HG02759 (cell line): Measurements from ENCODE around the gene CRHR2.

Experiments used
- ATAC-seq: cut with Tn5 transposase; IDR thresholded peaks from one replicate; pipeline ENCODE4 v1.9.1; 2021; ENCODE audit warnings: mild to moderate bottlenecking, moderate library complexity; ENCODE audit not compliant: unreplicated experiment

The CRHR2 gene

GRCh38 chr7:30707391-30708357 lies 25.4 kb upstream of the CRHR2 start:
- no peak for ATAC-seq

- ATAC-seq, result no peak
These were observed 24.7 kb upstream of the CRHR2 start for GRCh38 chr7:30706908-30707307.

GRCh38 chr7:30706316-30706715 lies 24.1 kb upstream of the CRHR2 start:
- ATAC-seq, result no peak

DNA sequence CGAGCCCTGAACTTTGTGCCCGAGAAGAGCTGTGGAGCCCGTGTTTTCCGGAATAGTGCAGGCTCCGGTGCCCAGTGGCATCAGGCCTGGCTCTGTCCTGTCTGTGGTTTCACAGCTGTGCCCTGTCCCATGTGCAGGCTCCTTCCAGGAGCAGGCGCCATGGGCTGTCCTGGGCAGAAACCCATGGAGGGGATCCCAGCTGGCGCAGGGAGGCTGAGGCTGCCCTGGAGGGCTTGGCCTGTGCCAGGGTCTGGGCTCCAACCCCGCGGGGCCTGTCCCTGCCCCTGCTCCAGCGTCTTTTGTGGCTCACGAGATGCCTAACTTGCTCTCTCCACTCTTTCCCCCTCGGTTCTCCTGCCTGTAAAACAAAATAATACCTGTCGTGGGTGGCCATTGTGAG lies 23.3 kb upstream of the CRHR2 start:
- no peak for ATAC-seq

DNA sequence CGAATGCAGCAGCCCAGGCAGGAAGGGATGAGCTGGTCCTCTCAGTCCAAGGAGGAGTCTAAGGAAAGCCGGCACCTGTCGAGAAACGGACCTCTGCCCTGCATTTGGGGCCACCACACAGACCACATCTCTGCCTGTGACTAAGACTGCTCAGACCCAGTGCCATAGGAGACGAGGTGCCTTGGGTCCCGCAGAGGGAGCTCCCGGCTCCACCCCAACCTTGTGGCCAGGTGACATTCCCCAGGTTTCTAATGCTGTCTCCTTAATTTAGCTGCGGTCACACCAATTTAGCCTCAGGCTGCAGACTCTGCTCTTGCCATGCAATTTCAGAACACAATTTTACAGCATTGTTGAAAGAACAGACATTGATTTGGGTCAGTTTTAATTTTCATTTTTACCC lies 22.8 kb upstream of the CRHR2 start:
- no peak for ATAC-seq

DNA sequence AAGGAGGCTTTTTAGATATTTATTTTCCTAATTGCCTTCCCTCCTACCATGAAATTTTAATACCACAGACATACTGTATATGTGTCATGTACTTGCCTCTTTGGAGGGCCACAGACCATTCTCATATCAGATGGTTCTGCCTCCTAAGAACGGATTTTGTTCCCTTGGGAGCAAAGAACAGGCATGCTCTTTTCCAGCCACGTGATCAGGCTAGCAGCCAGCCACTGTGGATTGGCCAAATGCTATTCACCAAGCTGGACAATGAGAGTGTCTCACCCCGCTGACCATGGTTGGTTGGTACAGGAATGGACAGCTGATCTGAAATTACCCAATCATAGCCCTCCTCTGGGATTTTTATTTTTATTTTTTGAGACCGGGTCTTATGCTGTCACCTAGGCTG lies 21.5 kb upstream of the CRHR2 start:
- ATAC-seq, result no peak

GRCh38 chr7:30702200-30702599 lies 19.9 kb upstream of the CRHR2 start:
- ATAC-seq, result no peak

DNA sequence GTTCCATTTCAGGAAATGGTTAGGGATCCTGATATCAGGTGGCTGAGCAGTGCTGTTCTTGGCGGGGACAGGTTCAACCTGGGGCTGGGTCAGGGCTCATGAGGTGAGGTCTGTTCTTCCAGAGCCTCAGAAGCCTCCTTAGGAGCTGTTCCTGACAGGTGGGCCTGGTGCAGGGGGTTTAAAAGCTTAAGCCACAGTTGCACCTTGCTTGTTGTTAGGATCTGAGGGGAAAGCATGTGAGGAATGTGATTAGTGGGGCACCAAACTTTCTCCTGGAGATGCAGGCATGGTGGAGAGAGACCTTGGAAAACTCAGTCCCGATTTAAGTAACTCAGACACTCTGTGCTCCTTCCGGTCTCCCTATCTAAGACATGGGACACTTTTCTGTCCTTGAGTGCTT lies 18.7 kb upstream of the CRHR2 start:
- no peak for ATAC-seq

DNA sequence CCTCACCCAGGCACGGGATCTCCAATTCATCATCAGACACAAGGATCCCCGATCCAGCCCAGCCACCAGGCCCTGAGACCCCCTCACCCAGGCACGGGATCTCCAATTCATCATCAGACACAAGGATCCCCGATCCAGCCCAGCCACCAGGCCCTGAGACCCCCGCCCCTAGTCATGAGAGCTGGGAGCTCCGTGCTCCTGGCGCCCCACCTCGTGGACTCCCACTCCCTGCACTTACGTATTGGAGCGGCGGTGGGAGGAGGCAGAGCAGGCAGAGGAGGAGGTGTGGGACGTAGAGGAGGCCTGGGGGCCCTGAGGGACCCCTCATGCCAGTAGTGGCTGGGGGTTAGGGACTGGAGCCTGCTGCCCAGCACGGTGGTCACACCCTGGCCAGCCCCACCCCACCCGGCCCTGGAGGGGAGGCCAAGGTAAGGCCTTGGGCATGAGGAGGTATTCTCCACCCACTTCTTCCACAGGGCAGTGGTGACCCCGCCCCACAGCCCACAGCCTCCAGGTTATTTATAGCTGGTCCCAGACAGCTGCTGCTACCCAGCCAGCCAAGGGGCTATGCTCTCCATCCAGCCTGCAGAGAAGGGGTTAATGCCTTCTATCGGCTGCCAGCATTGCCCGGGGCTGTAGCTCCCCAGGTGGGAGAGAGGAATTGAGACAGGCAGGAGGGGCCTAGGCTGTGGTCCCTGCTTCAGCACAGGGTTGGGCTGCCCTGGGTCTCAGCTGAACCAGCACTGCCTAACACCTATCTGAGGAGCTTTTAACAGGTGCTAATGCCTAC lies 17.6 kb upstream of the CRHR2 start:
- ATAC-seq, result no peak

DNA sequence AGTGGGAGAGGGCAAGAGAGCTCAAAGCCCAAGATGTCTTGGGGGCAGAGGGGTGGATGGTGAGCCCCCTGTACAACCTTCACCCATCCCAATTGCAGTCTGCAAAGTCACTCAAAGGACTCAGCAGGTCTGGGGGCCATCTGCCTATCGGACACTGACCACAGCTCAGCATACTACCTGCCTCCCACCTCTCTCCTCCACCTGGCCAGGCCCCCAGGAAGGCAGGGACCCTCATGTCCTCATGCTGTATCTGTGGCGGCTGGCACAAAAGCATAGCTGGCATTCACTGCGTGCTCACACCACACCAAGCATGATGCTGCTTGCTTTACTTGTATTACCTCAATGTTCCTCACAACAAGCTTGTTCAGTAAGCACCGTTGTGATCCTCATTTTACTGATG lies 16.2 kb upstream of the CRHR2 start:
- no peak for ATAC-seq

GRCh38 chr7:30697719-30698460 lies 15.6 kb upstream of the CRHR2 start:
- ATAC-seq, result no peak

DNA sequence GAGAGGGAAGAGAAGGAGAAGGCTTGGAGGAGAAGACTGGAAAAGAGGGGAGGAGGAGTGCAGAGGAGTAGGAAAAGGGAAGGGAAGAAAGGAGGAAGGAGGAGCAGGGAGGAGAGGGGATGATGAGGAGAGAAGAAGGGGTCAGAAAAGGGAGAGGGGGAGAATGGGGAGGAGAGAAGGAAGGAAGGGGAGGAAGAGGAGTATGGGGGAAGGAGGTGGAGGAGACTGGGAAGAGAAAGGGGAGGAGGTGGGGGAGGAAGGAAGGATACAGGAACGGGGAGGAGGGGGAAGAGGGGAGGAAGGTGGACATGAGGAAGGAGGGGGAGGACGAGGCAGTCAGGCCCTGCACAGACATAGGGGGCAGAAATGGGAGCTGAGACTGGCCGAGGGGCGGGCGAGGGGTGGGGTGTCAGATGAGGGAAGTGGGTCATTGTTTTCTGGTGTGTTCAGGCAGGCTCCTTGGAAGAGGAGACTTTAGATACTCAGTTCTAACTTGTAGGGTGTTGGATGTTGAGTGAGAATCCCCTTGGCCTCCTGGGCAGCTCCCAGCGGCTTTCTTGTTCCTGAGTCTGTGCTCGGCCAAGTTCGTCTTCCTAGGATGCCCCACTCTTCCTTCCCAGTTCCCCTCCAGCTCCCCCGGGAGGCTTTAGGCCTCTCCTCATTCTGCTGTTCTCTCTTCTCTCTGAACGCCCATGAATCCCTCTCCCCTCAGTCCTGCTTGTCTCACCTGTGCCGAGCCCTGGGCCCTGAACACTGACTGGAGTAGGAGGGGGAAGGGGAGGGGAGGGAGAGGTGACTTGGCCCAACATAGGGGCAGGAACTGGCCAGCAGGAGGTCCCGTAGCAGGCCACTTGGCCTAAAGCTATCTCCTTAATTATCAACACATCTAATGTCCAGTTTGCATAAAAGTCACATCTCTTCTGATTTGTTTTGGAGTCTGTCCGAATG lies 12.8 kb upstream of the CRHR2 start:
- ATAC-seq, result no peak

DNA sequence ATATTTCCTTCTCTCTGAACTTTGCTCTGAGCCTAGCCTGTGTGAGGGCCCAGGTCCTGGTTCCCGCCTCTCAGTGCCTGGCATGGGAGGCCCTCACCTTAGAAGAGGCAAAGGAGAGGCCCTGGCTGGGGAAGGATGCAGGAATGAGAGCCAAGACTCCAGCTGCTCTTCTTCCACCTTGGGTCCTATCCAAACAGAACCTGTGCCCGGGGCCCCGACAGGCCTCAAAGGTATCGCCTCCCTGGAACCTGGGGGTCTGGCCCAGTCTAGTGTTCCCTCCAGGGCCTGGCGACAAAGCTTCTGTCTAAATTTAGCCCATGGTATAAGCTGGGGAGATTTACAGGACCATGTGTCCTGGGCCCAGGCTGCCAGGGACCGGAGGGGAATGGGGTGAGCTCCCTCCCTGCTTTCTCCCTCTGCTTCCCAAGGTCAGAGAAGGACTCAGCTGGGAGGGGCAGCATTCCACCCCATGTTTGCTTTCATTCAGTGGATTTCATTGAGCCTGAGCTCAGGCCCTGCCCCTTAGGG lies 12.0 kb upstream of the CRHR2 start:
- ATAC-seq, result no peak

DNA sequence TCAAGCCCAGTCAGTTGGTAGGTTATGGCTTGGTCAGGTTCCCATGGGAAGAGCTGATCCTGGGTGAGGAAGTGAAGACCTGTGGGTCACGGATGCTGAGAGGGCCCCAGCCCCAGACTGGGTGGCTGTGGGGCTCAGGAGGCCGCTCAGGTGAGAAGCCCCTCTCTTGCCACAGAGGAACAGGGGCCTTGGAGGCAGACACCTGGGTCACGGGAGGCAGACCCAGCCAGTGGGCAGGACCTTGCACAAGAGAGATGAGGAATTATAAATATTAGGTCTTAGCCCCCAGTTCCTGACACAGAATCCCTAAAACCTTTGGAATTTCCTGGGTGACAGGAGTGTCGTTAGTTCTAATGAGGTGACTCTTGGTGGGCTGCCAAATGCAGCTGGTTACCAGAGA lies 10.6 kb upstream of the CRHR2 start:
- no peak for ATAC-seq

- ATAC-seq, result no peak
These were observed 10.2 kb upstream of the CRHR2 start for GRCh38 chr7:30692438-30692837.

- ATAC-seq, result no peak
These were observed 7.8 kb upstream of the CRHR2 start for GRCh38 chr7:30690011-30690410.

GRCh38 chr7:30688718-30689221 lies 6.5 kb upstream of the CRHR2 start:
- no peak for ATAC-seq

DNA sequence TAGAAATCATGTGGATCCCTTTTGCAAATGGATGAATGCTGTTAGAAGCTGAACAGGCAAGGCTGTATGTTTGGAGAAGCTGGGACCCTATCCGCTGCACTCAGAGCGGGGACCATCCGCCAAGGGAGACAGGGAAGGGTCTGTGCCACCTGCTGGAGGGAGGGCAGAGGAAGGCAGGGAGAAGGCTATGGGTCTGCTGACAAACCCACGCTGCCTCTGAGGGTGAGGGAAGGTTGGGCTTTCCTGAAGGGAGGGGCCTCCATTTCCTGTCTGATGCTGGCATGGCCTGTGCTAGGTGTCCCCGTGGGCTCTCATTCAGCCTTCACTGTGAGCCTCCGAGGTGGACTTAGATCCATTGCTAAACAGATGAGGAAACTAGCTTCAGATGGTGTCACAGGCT lies 5.3 kb upstream of the CRHR2 start:
- no peak for ATAC-seq

DNA sequence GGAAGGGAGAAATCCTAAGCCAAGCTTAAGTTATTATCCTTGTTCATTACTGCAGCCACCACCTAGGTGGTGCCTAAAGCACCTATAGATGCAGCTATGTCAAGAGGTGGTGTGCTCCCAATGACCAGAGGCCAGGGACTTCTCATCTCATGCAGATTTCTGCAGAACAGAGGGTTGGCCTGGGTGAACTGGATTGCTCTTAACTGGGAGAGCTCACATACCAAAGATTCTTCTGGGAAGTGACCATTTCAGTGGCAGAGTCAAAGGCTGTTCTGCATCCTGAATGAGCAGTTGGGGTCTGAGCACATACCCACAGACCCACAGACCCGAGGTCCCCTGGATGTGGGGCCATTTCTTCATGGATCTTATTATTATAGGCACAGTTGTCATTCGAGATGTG lies 2.1 kb upstream of the CRHR2 start:
- ATAC-seq, result no peak

- no peak for ATAC-seq
These were observed 1.6 kb upstream of the CRHR2 start for GRCh38 chr7:30683816-30684215.
